ENCODE data around the gene CES3. TPM values are rescaled to one million over a fixed set of nuclear protein-coding genes. Genes with fewer than 3 reads are reported as not detected.

Gene CES3
- total and polyA plus RNA-seq, 2 donors (not counting 3 experiments of a cell fraction or from before 2014, with no cell fraction given) = 0.10 TPM; not detected in 1

GRCh38 chr16:67013823-67014633 is 53.0 kb downstream of the CES3 start:
- H3K9me3 ChIP-seq (replicated peaks; ENCODE audit: control insufficient read depth, insufficient read depth, low read length) = no peaks in the 10 kb centered on the region
- no TSS peak for BruUV-seq (replicated peaks)
- dilution Hi-C loops (cut with MboI; ENCODE audit: extremely low pct_ligation_motif_present, low sequenced_read_pairs) (no loop called here), intact Hi-C loops (cut with micrococcal nuclease) (loop anchor here (5.0 kb wide), 1 partner anchor 37 kb away; no protein-coding TSS in a partner anchor)
- H3K36me3 ChIP-seq (ENCODE audit: control insufficient read depth in 2 of 2, extremely low read depth in 1 of 2, insufficient read depth in 2 of 2, low read length in 2 of 2) = no peaks in the 10 kb centered on the region
- no peaks in the 10 kb centered on the region for H3K79me2 ChIP-seq (ENCODE audit: control insufficient read depth, insufficient read depth, low read length)
- no peaks in the 10 kb centered on the region for H3K27me3 ChIP-seq (ENCODE audit: control insufficient read depth in 2 of 2, insufficient read depth in 2 of 2, low read length in 2 of 2)
- H3K4me2 ChIP-seq (ENCODE audit: insufficient read depth, low read length) = peak overlapping the region; percentile 37
- H3K9me1 ChIP-seq (replicated peaks; ENCODE audit: control insufficient read depth, extremely low read depth, insufficient read depth, low read length) = no peaks in the 10 kb centered on the region
- H2AFZ ChIP-seq (ENCODE audit: low read depth, low read length) = peak overlapping the region; percentile 32
- ChIA-PET CTCF (interaction anchor here (0.6 to 4.0 kb wide), 14 partner anchors 14 to 171 kb away, joined by 3 to 48 read pairs (median 4); partner anchors contain the start of genes B3GNT9, CES3, FBXL8 and TRADD), POLR2A (interaction anchor here (0.6 kb wide), 1 partner anchor 13 kb away, joined by 3 read pairs; no protein-coding TSS in a partner anchor)
- no peaks in the 10 kb centered on the region for H3K4me1 ChIP-seq (ENCODE audit: control insufficient read depth, extremely low read depth, insufficient read depth, low read length)
- H3K9ac ChIP-seq (replicated peaks; ENCODE audit: extremely low read depth, insufficient read depth, low read length) = peak overlapping the region; percentile 38
- FAIRE-seq (peak; percentile 64), DNase-seq (ENCODE audit: low read depth, low spot score) (peak; percentile 56)
- peak overlapping the region; percentile 33 to 43 (median 38) for H3K4me3 ChIP-seq (replicated peaks in 1 of 3; ENCODE audit: insufficient read depth in 1 of 3, low read depth in 1 of 3, low read length in 3 of 3)
- TF ChIP-seq CTCF (IDR thresholded peaks at IDR 0.05; ENCODE audit: extremely low read depth in 1 of 2, insufficient read depth in 1 of 2, low read depth in 1 of 2, low read length in 2 of 2) = peak in 1 of 2 donors; percentile 25
- no peak for TF ChIP-seq POLR2AphosphoS5 (IDR thresholded peaks at IDR 0.05; ENCODE audit: insufficient read depth, low read depth, low read length)
- no peaks in the 10 kb centered on the region for H4K20me1 ChIP-seq (replicated peaks; ENCODE audit: control insufficient read depth, extremely low read depth, insufficient read depth, low read length)
- H3K27ac ChIP-seq (ENCODE audit: insufficient read depth, low read depth, low read length) = no peak overlapping the region

Data from endothelial cell of umbilical vein (primary cell).